Nephron progenitor cell (in vitro differentiated cells): ENCODE measurements around the gene LARGE1.

Source experiments
- DNase-seq: peaks from one replicate; pipeline ENCODE4 v3.0.0; 2021
- H3K27ac Mint-ChIP-seq: 2 replicates; pipeline ENCODE4 v1.8.0; 2021; ENCODE audit warnings: mild to moderate bottlenecking, moderate library complexity, mixed read lengths
- H3K27me3 Mint-ChIP-seq: 2 replicates; pipeline ENCODE4 v1.8.0; 2021; ENCODE audit warnings: mild to moderate bottlenecking, low read depth, mixed read lengths; ENCODE audit not compliant: poor library complexity
- H3K36me3 Mint-ChIP-seq: 2 replicates; pipeline ENCODE4 v1.8.0; 2021; ENCODE audit warnings: low read depth, mixed read lengths
- H3K4me1 Mint-ChIP-seq: 2 replicates; pipeline ENCODE4 v1.8.0; 2021; ENCODE audit warnings: mixed read lengths
- H3K4me3 Mint-ChIP-seq: 2 replicates; pipeline ENCODE4 v1.8.0; 2021; ENCODE audit warnings: mild to moderate bottlenecking, moderate library complexity, mixed read lengths
- H3K9me3 Mint-ChIP-seq: 2 replicates; pipeline ENCODE4 v1.8.0; 2021; ENCODE audit warnings: mild to moderate bottlenecking, moderate library complexity, mixed read lengths
- TF ChIP-seq, protein P1 (sequence below): fragments of 200-600 bp; sonication (generic); IDR thresholded peaks from 2 replicates; pipeline ENCODE4 v1.5.0; 2021; ENCODE audit warnings: antibody characterized with exemption

LARGE1 gene

DNA sequence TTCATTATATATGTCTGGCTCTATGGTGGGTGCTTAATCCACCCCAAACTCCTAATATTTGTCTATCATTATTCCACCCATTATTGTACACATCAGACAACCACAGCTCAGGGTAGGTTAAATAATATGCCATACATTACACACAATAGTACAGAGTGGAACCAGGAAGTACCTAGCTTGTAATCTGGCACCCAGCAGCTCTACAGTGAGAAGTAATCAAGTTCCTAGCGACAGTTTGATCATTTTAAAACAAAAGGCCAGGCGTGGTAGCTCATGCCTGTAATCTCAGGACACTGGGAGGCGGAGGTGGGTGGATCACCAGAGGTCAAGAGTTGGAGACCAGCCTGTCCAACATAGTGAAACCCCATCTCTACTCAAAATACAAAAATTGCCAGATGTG lies 141.0 kb downstream of the LARGE1 start:
- Mint-ChIP-seq H3K27ac (peak overlapping the region; percentile 76), H3K4me1 (peaks cover 35% of the 10 kb centered on the region), H3K27me3 (no peaks in the 10 kb centered on the region), H3K4me3 (no peak overlapping the region), H3K9me3 (no peaks in the 10 kb centered on the region), H3K36me3 (no peaks in the 10 kb centered on the region)
- TF ChIP-seq, protein P1, sequence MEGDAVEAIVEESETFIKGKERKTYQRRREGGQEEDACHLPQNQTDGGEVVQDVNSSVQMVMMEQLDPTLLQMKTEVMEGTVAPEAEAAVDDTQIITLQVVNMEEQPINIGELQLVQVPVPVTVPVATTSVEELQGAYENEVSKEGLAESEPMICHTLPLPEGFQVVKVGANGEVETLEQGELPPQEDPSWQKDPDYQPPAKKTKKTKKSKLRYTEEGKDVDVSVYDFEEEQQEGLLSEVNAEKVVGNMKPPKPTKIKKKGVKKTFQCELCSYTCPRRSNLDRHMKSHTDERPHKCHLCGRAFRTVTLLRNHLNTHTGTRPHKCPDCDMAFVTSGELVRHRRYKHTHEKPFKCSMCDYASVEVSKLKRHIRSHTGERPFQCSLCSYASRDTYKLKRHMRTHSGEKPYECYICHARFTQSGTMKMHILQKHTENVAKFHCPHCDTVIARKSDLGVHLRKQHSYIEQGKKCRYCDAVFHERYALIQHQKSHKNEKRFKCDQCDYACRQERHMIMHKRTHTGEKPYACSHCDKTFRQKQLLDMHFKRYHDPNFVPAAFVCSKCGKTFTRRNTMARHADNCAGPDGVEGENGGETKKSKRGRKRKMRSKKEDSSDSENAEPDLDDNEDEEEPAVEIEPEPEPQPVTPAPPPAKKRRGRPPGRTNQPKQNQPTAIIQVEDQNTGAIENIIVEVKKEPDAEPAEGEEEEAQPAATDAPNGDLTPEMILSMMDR: no peak
- no peak for DNase-seq

DNA sequence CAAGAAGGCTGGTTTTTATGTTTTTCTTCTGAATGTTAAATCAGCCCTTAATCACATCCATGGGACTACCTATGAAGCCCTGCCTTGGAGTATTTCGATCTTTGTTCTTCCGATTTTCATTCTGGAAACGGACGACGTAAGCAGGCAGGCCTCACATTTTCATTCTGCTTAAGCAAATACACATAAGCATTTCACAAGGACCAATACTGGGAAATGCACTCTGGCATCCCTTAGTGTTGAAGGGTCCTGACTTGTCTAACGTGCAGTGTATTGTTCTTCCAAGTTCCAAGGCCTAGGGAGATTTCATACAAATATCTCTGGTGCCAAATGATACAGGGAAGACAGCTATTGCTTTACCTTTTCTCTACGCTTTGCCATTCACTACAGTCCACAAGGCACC lies 143.8 kb downstream of the LARGE1 start:
- TF ChIP-seq, protein P1: no peak
- H3K9me3 Mint-ChIP-seq: no peaks in the 10 kb centered on the region
- H3K4me1 Mint-ChIP-seq: peaks cover 52% of the 10 kb centered on the region
- no peak overlapping the region for H3K4me3 Mint-ChIP-seq
- H3K27ac Mint-ChIP-seq: peak overlapping the region; percentile 4
- no peaks in the 10 kb centered on the region for H3K27me3 Mint-ChIP-seq
- H3K36me3 Mint-ChIP-seq: no peaks in the 10 kb centered on the region
- no peak for DNase-seq

DNA sequence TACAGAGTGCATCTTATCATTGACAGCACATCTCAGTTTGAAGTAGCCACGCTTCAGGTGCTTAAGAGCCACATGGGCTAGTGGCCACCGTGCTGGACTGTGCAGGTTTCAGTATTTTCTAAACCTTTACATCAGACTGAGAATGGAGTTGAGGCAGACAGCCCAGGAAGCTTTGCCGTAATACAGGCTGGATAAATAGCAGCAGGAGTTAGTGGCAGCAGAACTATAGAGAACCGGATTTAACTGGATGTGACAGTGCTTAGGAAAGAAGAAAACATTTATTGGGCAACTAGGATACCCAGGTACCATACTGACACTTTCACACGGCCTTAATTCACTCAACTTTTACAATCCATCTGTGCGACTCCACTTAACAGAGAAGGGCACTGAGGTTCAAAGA lies 145.5 kb downstream of the LARGE1 start:
- Mint-ChIP-seq H3K4me3 (no peak overlapping the region), H3K9me3 (no peaks in the 10 kb centered on the region), H3K4me1 (peaks cover 40% of the 10 kb centered on the region), H3K27ac (peak overlapping the region; percentile 70), H3K27me3 (no peaks in the 10 kb centered on the region), H3K36me3 (no peaks in the 10 kb centered on the region)
- TF ChIP-seq, protein P1: no peak
- DNase-seq: no peak

DNA sequence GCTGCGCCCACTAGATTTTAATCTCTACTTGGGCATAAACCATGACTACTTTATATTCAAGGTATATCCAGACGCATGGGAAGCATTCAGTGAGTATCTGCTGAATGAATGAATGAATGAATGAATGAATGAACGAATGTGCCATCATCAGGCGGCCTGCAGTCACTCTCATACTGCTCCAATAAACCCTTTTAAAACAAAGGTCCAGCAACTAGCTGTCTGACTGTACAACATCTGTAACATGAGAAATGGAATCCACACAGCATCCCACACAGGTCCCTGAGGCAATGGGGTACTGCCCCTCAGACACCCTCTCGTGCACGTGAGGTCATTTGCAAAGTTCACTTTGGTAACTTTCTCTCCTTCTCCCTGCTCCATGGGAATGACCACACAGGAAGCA lies 147.5 kb downstream of the LARGE1 start:
- TF ChIP-seq, protein P1: no peak
- Mint-ChIP-seq H3K27ac (no peak overlapping the region), H3K4me1 (peaks cover 39% of the 10 kb centered on the region), H3K36me3 (no peaks in the 10 kb centered on the region), H3K27me3 (no peaks in the 10 kb centered on the region), H3K9me3 (no peaks in the 10 kb centered on the region), H3K4me3 (no peak overlapping the region)
- DNase-seq: no peak

DNA sequence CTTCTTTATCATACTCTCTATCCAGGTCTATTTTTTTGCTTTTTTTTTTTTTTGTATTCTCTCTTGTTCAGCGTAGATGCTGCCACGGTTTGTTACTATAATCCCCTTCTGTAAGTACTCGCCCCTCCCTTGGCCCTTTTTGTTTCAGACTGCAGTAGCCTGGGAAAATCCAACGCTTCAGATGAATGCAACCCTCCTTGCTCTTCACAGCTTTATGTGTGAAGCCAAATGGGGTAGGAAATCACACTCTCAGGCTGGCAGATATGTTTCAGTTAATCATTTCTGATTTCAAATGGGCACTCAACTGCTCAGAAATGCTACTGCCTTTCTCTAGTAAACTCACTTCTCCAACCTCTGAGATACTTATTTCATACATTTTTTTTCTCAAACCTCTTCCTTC lies 149.1 kb downstream of the LARGE1 start:
- peaks cover under 1% of the 10 kb centered on the region for H3K36me3 Mint-ChIP-seq
- H3K4me3 Mint-ChIP-seq: no peak overlapping the region
- H3K27ac Mint-ChIP-seq: no peak overlapping the region
- TF ChIP-seq, protein P1: no peak
- H3K27me3 Mint-ChIP-seq: no peaks in the 10 kb centered on the region
- no peaks in the 10 kb centered on the region for H3K9me3 Mint-ChIP-seq
- H3K4me1 Mint-ChIP-seq: peaks cover 30% of the 10 kb centered on the region
- no peak for DNase-seq

DNA sequence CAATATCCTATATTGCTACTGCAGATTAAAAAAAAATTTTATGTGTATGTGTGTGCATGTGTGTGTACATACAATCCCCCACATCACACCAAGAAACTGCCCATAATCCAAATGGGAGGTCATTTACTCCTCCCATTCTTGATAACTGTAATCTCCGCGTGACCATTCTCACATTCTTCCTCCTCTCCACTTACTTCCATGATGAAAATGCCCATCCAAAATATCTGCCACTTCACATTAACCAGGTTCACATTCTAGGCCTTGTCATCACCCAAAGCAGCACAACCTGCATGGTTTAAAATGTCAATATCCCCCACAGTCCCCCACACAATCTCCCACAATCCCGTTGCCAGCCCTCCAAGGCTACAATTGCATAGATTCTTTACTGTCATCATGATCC lies 149.6 kb downstream of the LARGE1 start:
- Mint-ChIP-seq H3K4me3 (no peak overlapping the region), H3K4me1 (peaks cover 30% of the 10 kb centered on the region), H3K36me3 (peaks cover 4% of the 10 kb centered on the region), H3K9me3 (no peaks in the 10 kb centered on the region), H3K27ac (no peak overlapping the region), H3K27me3 (no peaks in the 10 kb centered on the region)
- no peak for DNase-seq
- TF ChIP-seq, protein P1: no peak
